GM15510 (cell line): ENCODE results near the gene IMP4.

Source experiments
- POLR2A ChIP-seq: IDR thresholded peaks from 3 replicates; pipeline ENCODE4 v1.6.1; 2011; ENCODE audit warnings: borderline replicate concordance; ENCODE audit not compliant: insufficient read length; ENCODE audit errors: extremely low read depth

The IMP4 gene

GRCh38 chr2:130376433-130377293, 34.0 kb downstream of the IMP4 start:
- TF ChIP-seq POLR2A = no peak

- no peak for TF ChIP-seq POLR2A
These were observed 34.8 kb downstream of the IMP4 start for GRCh38 chr2:130377491-130377890.

GRCh38 chr2:130378206-130378897, 35.7 kb downstream of the IMP4 start:
- TF ChIP-seq POLR2A = no peak

- no peak for TF ChIP-seq POLR2A
These were observed 36.2 kb downstream of the IMP4 start for GRCh38 chr2:130378898-130379214.

GRCh38 chr2:130380096-130380934, 37.6 kb downstream of the IMP4 start:
- TF ChIP-seq POLR2A = no peak

- no peak for TF ChIP-seq POLR2A
These were observed 38.4 kb downstream of the IMP4 start for GRCh38 chr2:130381145-130381544.

- TF ChIP-seq POLR2A = no peak
These were observed 38.9 kb downstream of the IMP4 start for GRCh38 chr2:130381619-130382018.

GRCh38 chr2:130382313-130382917, 39.7 kb downstream of the IMP4 start:
- TF ChIP-seq POLR2A = no peak

- TF ChIP-seq POLR2A = no peak
These were observed 43.0 kb downstream of the IMP4 start for GRCh38 chr2:130385709-130386108.

- TF ChIP-seq POLR2A = no peak
These were observed 44.3 kb downstream of the IMP4 start for GRCh38 chr2:130387071-130387400.

GRCh38 chr2:130387804-130388203, 45.1 kb downstream of the IMP4 start:
- TF ChIP-seq POLR2A = no peak

- no peak for TF ChIP-seq POLR2A
These were observed 45.7 kb downstream of the IMP4 start for GRCh38 chr2:130388221-130388907.

- TF ChIP-seq POLR2A = no peak
These were observed 46.7 kb downstream of the IMP4 start for GRCh38 chr2:130389358-130389757.

- TF ChIP-seq POLR2A = no peak
These were observed 47.1 kb downstream of the IMP4 start for GRCh38 chr2:130389783-130390182.
